SK-N-SH treated with all-trans-retinoic acid at 6 μM for 48 hours (cell line): Measurements from ENCODE around the gene PMPCA.

Source experiments
- ATAC-seq: fragments of 200-7000 bp; cut with Tn5 transposase; 3 replicates; pipeline ENCODE4 v1.9.1; 2020; ENCODE audit warnings: mild to moderate bottlenecking, moderate library complexity
- ARNTL ChIP-seq: fragments of 450-650 bp; formaldehyde crosslinking; IDR thresholded peaks from 2 replicates; pipeline ENCODE4 v1.5.0; 2020; ENCODE audit warnings: low read depth, mild to moderate bottlenecking, moderate library complexity, borderline replicate concordance
- CSDC2 ChIP-seq: fragments of 250-450 bp; sonication (Bioruptor Pico); IDR thresholded peaks from 2 replicates; pipeline ENCODE4 v1.5.0; 2020; ENCODE audit warnings: mild to moderate bottlenecking, moderate library complexity
- ESRRG ChIP-seq: fragments of 250-450 bp; sonication (Bioruptor Pico); IDR thresholded peaks from 2 replicates; pipeline ENCODE4 v1.6.1; 2021; ENCODE audit warnings: mild to moderate bottlenecking
- GLIS3 ChIP-seq: fragments of 250-450 bp; sonication (Bioruptor Pico); IDR thresholded peaks from 2 replicates; pipeline ENCODE4 v1.5.0; 2020; ENCODE audit warnings: mild to moderate bottlenecking, moderate library complexity
- ISL1 ChIP-seq: fragments of 250-450 bp; sonication (Bioruptor Pico); IDR thresholded peaks from 2 replicates; pipeline ENCODE4 v2.1.2; 2022; ENCODE audit warnings: mild to moderate bottlenecking, moderate library complexity
- OSR1 ChIP-seq: fragments of 250-450 bp; sonication (Bioruptor Pico); IDR thresholded peaks from 2 replicates; pipeline ENCODE4 v1.8.0; 2022; ENCODE audit warnings: moderate library complexity, mild to moderate bottlenecking, inconsistent platforms
- PATZ1 ChIP-seq: fragments of 250-450 bp; sonication (Bioruptor Pico); IDR thresholded peaks from 2 replicates; pipeline ENCODE4 v1.8.0; 2020; ENCODE audit warnings: mild to moderate bottlenecking, moderate library complexity, borderline replicate concordance
- POU6F1 ChIP-seq: fragments of 250-450 bp; sonication (Bioruptor Pico); IDR thresholded peaks from 2 replicates; pipeline ENCODE4 v1.8.0; 2021; ENCODE audit warnings: low read depth, mild to moderate bottlenecking, moderate library complexity, borderline replicate concordance
- RARB ChIP-seq: fragments of 250-450 bp; sonication (Bioruptor Pico); IDR thresholded peaks from 2 replicates; pipeline ENCODE4 v1.8.0; 2021; ENCODE audit warnings: mild to moderate bottlenecking, moderate library complexity
- SNAI2 ChIP-seq: fragments of 250-450 bp; sonication (Bioruptor Pico); IDR thresholded peaks from 2 replicates; pipeline ENCODE4 v1.5.0; 2020; ENCODE audit warnings: mild to moderate bottlenecking, moderate library complexity
- TCF4 ChIP-seq: fragments of 250-450 bp; sonication (Bioruptor Pico); IDR thresholded peaks from 2 replicates; pipeline ENCODE4 v1.8.0; 2021; ENCODE audit warnings: mild to moderate bottlenecking, moderate library complexity, borderline replicate concordance
- TOX ChIP-seq: fragments of 250-450 bp; sonication (Bioruptor Pico); IDR thresholded peaks from 2 replicates; pipeline ENCODE4 v1.8.0; 2021; ENCODE audit warnings: mild to moderate bottlenecking, moderate library complexity, borderline replicate concordance
- TSHZ2 ChIP-seq: fragments of 250-450 bp; sonication (Bioruptor Pico); IDR thresholded peaks from 2 replicates; pipeline ENCODE4 v1.5.0; 2020; ENCODE audit warnings: mild to moderate bottlenecking, moderate library complexity
- ZC3H10 ChIP-seq: fragments of 250-450 bp; sonication (Bioruptor Pico); IDR thresholded peaks from 2 replicates; pipeline ENCODE4 v1.5.1; 2021; ENCODE audit warnings: mild to moderate bottlenecking, moderate library complexity
- ZFP3 ChIP-seq: fragments of 250-450 bp; sonication (Bioruptor Pico); IDR thresholded peaks from 2 replicates; pipeline ENCODE4 v1.5.0; 2020; ENCODE audit warnings: mild to moderate bottlenecking, moderate library complexity
- ZFP30 ChIP-seq: fragments of 450-650 bp; formaldehyde crosslinking; IDR thresholded peaks from 2 replicates; pipeline ENCODE4 v1.5.0; 2022; ENCODE audit warnings: mild to moderate bottlenecking, moderate library complexity
- ZNF565 ChIP-seq: fragments of 450-650 bp; formaldehyde crosslinking; conservative IDR thresholded peaks from 2 replicates; pipeline ENCODE4 v1.5.0; 2020; ENCODE audit warnings: low read depth, mild to moderate bottlenecking, moderate library complexity
- ZNF70 ChIP-seq: fragments of 450-650 bp; formaldehyde crosslinking; IDR thresholded peaks from 2 replicates; pipeline ENCODE4 v1.5.0; 2020; ENCODE audit warnings: mild to moderate bottlenecking, moderate library complexity
- ZNF8 ChIP-seq: fragments of 450-650 bp; formaldehyde crosslinking; IDR thresholded peaks from 2 replicates; pipeline ENCODE4 v1.5.0; 2020; ENCODE audit warnings: mild to moderate bottlenecking, moderate library complexity
- TF ChIP-seq, protein P1 (sequence below): fragments of 250-450 bp; sonication (Bioruptor Pico); IDR thresholded peaks from 2 replicates; pipeline ENCODE4 v1.5.1; 2021; ENCODE audit warnings: mild to moderate bottlenecking, moderate library complexity

PMPCA gene

GRCh38 chr9:136429683-136430491 lies 19.4 kb downstream of the PMPCA start:
- no peak for ATAC-seq
- no peak for TF ChIP-seq ZFP30 (CRISPR knock-in tag)
- no peak for TF ChIP-seq OSR1 (CRISPR knock-in tag)

DNA sequence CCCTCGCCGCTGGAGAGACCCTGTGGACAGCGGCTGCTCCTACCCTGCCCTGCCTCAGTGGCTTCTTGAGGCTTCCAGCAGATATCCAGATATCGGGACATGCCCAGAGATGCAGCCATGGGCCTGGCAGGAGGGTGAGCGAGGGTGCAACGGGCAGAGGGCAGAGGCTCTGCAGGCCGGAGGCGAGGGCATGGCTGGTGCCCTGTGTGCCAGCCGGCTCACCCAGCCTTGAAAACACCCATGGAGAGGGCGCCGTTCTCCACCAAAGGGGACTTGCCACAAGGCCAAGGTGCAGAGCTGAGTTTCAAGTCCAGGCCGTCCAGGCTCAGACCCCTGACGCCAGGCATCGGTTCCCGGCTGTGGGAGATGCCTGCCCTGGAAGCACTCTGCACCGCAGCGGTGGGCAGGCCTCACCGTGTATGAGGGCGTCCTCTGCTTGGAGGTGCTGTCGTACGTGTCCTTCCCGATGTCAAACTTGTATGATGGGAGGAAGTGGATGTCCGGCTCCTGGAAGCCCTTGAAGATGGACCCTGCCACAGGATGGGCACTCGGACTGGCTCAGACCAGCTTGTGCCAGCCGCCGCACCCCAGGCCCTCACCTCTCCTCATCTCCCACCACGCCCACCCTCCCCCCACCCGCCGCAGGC lies 20.3 kb downstream of the PMPCA start:
- ATAC-seq, result no peak

DNA sequence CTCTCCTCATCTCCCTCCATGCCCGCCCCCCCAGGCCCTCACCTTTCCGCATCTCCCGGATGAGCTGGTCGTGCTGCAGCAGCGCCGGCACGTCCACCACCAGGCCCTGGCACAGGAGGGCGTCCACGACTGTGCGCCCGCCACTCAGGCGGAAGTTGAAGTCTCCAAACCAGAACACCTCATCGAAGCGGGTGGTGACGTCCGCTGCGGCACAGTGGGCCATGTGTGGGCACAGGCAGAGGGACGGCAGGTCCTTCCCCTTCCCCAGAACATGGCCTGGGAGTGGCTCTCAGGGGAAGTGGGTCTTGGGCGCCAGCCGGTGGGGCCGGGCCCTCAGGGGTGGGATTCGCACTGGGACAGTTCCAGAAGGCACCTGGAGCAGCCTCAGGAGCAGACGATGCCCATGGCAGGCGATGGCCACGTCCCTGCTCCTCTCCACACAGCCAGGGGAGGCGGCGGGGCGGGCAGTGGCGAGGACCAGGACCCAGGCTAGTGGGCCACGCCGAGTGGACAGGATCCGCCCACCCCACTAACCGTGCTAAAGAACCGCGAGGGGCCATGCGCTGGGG lies 21.4 kb downstream of the PMPCA start:
- TF ChIP-seq ZFP3 (CRISPR knock-in tag), result no peak
- no peak for TF ChIP-seq CSDC2 (CRISPR knock-in tag)
- no peak for TF ChIP-seq ISL1 (CRISPR knock-in tag)
- TF ChIP-seq ZNF565, result no peak
- TF ChIP-seq RARB, result no peak
- no peak for TF ChIP-seq POU6F1 (CRISPR knock-in tag)
- no peak for TF ChIP-seq TOX (CRISPR knock-in tag)
- no peak for TF ChIP-seq TSHZ2 (CRISPR knock-in tag)
- no peak for TF ChIP-seq TCF4
- no peak for TF ChIP-seq GLIS3
- TF ChIP-seq, protein P1, sequence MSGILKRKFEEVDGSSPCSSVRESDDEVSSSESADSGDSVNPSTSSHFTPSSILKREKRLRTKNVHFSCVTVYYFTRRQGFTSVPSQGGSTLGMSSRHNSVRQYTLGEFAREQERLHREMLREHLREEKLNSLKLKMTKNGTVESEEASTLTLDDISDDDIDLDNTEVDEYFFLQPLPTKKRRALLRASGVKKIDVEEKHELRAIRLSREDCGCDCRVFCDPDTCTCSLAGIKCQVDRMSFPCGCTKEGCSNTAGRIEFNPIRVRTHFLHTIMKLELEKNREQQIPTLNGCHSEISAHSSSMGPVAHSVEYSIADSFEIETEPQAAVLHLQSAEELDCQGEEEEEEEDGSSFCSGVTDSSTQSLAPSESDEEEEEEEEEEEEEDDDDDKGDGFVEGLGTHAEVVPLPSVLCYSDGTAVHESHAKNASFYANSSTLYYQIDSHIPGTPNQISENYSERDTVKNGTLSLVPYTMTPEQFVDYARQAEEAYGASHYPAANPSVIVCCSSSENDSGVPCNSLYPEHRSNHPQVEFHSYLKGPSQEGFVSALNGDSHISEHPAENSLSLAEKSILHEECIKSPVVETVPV (CRISPR knock-in tag), result no peak
- TF ChIP-seq ARNTL (CRISPR knock-in tag), result no peak
- TF ChIP-seq ESRRG (CRISPR knock-in tag), result no peak
- TF ChIP-seq ZNF70 (CRISPR knock-in tag), result no peak
- TF ChIP-seq SNAI2, result no peak
- TF ChIP-seq PATZ1 (CRISPR knock-in tag), result no peak
- no peak for TF ChIP-seq ZFP30 (CRISPR knock-in tag)
- TF ChIP-seq OSR1 (CRISPR knock-in tag), result no peak

More for the DNA sequence above, 20.3 kb downstream of the PMPCA start:
- TF ChIP-seq ZFP30 (CRISPR knock-in tag) (no peak), TSHZ2 (CRISPR knock-in tag) (no peak), ZC3H10 (CRISPR knock-in tag) (no peak), ARNTL (CRISPR knock-in tag) (no peak), ZNF8 (CRISPR knock-in tag) (no peak)

More for the DNA sequence above, 21.4 kb downstream of the PMPCA start:
- ATAC-seq, result no peak
